RWPE2 (cell line): ENCODE data around the gene RABGEF1.
A peak's percentile ranks its signal among the peaks of the same experiment; 100 is the strongest.
"Not testable (repeated sequence)": the region's sequence is repeated elsewhere in the genome, so short reads cannot be mapped to it uniquely, and the experiment has no call there.

Experiments used
- ATAC-seq: fragments of 200-7000 bp; cut with Tn5 transposase; 3 replicates; pipeline ENCODE4 v1.9.1; 2021; ENCODE audit warnings: low read depth
- DNase-seq: peaks from one replicate; pipeline ENCODE4 v3.0.0-alpha.2; 2020; ENCODE audit warnings: low spot score
- H3K27ac ChIP-seq: fragments of 450-650 bp; 2 replicates; pipeline ENCODE4 v1.5.1; 2017; ENCODE audit warnings: mild to moderate bottlenecking; ENCODE audit not compliant: poor library complexity, severe bottlenecking
- H3K27me3 ChIP-seq: fragments of 250-450 bp; sonication (Bioruptor Pico); 2 replicates; pipeline ENCODE4 v1.5.1; 2021; ENCODE audit warnings: mild to moderate bottlenecking, moderate library complexity; ENCODE audit not compliant: insufficient read depth, poor library complexity, severe bottlenecking
- H3K36me3 ChIP-seq: fragments of 250-450 bp; sonication (Bioruptor Pico); 2 replicates; pipeline ENCODE4 v1.5.1; 2020; ENCODE audit warnings: low read depth, mild to moderate bottlenecking, moderate library complexity
- H3K4me1 ChIP-seq: fragments of 250-450 bp; sonication (Bioruptor Pico); 2 replicates; pipeline ENCODE4 v1.5.1; 2021; ENCODE audit warnings: mild to moderate bottlenecking, moderate library complexity; ENCODE audit not compliant: insufficient read depth, poor library complexity, severe bottlenecking
- H3K4me3 ChIP-seq: fragments of 250-450 bp; sonication (Bioruptor Pico); 2 replicates; pipeline ENCODE4 v1.5.1; 2021; ENCODE audit warnings: mild to moderate bottlenecking, moderate library complexity; ENCODE audit not compliant: severe bottlenecking
- H3K9me3 ChIP-seq: fragments of 250-450 bp; sonication (Bioruptor Pico); 2 replicates; pipeline ENCODE4 v1.5.1; 2021; ENCODE audit warnings: mild to moderate bottlenecking, moderate library complexity; ENCODE audit not compliant: severe bottlenecking
- CTCF ChIP-seq: fragments of 450-650 bp; IDR thresholded peaks from one replicate; pipeline ENCODE4 v1.5.1; 2017; ENCODE audit warnings: mild to moderate bottlenecking, moderate library complexity; ENCODE audit not compliant: poor library complexity, severe bottlenecking

RABGEF1 gene

GRCh38 chr7:66756889-66757288, 16.4 kb downstream of the RABGEF1 start:
- Histone ChIP-seq H3K27me3 (no peaks in the 10 kb centered on the region), H3K4me3 (no peak overlapping the region), H3K4me1 (no peaks in the 10 kb centered on the region), H3K9me3 (no peaks in the 10 kb centered on the region), H3K27ac (no peak overlapping the region), H3K36me3 (peaks cover 16% of the 10 kb centered on the region)
- DNase-seq (no peak), ATAC-seq (no peak)
- no peak for TF ChIP-seq CTCF

GRCh38 chr7:66757939-66758338, 17.4 kb downstream of the RABGEF1 start:
- ATAC-seq, result no peak
- no peak overlapping the region for H3K27ac ChIP-seq
- no peak overlapping the region for H3K4me3 ChIP-seq
- H3K36me3 ChIP-seq, result peaks cover 16% of the 10 kb centered on the region
- H3K4me1 ChIP-seq, result no peaks in the 10 kb centered on the region
- H3K27me3 ChIP-seq, result no peaks in the 10 kb centered on the region
- DNase-seq, result no peak
- no peaks in the 10 kb centered on the region for H3K9me3 ChIP-seq
- TF ChIP-seq CTCF, result no peak

GRCh38 chr7:66758950-66759628, 18.6 kb downstream of the RABGEF1 start:
- Histone ChIP-seq H3K9me3 (peaks cover 6% of the 10 kb centered on the region), H3K4me1 (no peaks in the 10 kb centered on the region), H3K4me3 (no peak overlapping the region), H3K27ac (no peak overlapping the region), H3K36me3 (peaks cover 23% of the 10 kb centered on the region), H3K27me3 (no peaks in the 10 kb centered on the region)
- TF ChIP-seq CTCF, result no peak
- DNase-seq, result no peak
- ATAC-seq, result no peak

GRCh38 chr7:66763183-66763582, 22.6 kb downstream of the RABGEF1 start:
- not testable (repeated sequence) for H3K9me3 ChIP-seq, DNase-seq, H3K27ac ChIP-seq, ATAC-seq, H3K4me3 ChIP-seq, H3K4me1 ChIP-seq, H3K27me3 ChIP-seq
- H3K36me3 ChIP-seq, result peaks cover 13% of the 10 kb centered on the region

GRCh38 chr7:66763633-66764355, 23.3 kb downstream of the RABGEF1 start:
- not testable (repeated sequence) for DNase-seq, H3K4me3 ChIP-seq, H3K27ac ChIP-seq, ATAC-seq, H3K9me3 ChIP-seq, H3K4me1 ChIP-seq, H3K27me3 ChIP-seq
- H3K36me3 ChIP-seq, result peaks cover 11% of the 10 kb centered on the region

- H3K36me3 ChIP-seq, ATAC-seq, H3K4me3 ChIP-seq, H3K9me3 ChIP-seq, DNase-seq, H3K4me1 ChIP-seq, H3K27ac ChIP-seq, H3K27me3 ChIP-seq: not testable (repeated sequence)
Measured at GRCh38 chr7:66764905-66765304, 24.4 kb downstream of the RABGEF1 start.

GRCh38 chr7:66765322-66766025, 24.9 kb downstream of the RABGEF1 start:
- not testable (repeated sequence) for H3K36me3 ChIP-seq, H3K4me1 ChIP-seq, H3K4me3 ChIP-seq, H3K9me3 ChIP-seq, H3K27me3 ChIP-seq, H3K27ac ChIP-seq, DNase-seq
- 0 out of 3 replicates have a peak, but pooled peaks have one; percentile 44 for ATAC-seq
